HepG2 (cell line): Measurements from ENCODE around the gene ARHGAP10.

Experiments
- EEA1 ChIP-seq: sonication (generic); formaldehyde crosslinking; IDR thresholded peaks from 2 replicates; pipeline ENCODE4 v1.5.1; 2020; ENCODE audit warnings: mild to moderate bottlenecking, missing genetic modification reagents, borderline replicate concordance
- ETV6 ChIP-seq: sonication (generic); formaldehyde crosslinking; conservative IDR thresholded peaks from 2 replicates; pipeline ENCODE4 v1.4.0; 2020; ENCODE audit warnings: missing genetic modification reagents
- EZH2 ChIP-seq: conservative IDR thresholded peaks from 2 replicates; pipeline ENCODE4 v1.6.1; 2012; ENCODE audit warnings: mild to moderate bottlenecking, low read depth, low read length, moderate library complexity
- IRX3 ChIP-seq: sonication (generic); formaldehyde crosslinking; IDR thresholded peaks from 2 replicates; pipeline ENCODE4 v1.8.1; 2023; ENCODE audit warnings: mild to moderate bottlenecking, low read depth, missing genetic modification reagents, borderline replicate concordance
- KAT7 ChIP-seq: IDR thresholded peaks from 2 replicates; pipeline ENCODE4 v1.6.1; 2018; ENCODE audit warnings: borderline replicate concordance, missing compliant biosample characterization
- NCOA1 ChIP-seq: sonication (generic); formaldehyde crosslinking; IDR thresholded peaks from 2 replicates; pipeline ENCODE4 v1.9.0; 2021; ENCODE audit warnings: missing genetic modification reagents
- NR3C1 ChIP-seq: sonication (generic); formaldehyde crosslinking; IDR thresholded peaks from 2 replicates; pipeline ENCODE4 v1.4.0; 2020; ENCODE audit warnings: missing genetic modification reagents
- REST ChIP-seq, 2 experiments: IDR thresholded peaks; 2 replicates each; pipeline ENCODE4 v1.6.1; 2011 to 2012; ENCODE audit warnings: low read length in 2 of 2, borderline replicate concordance in 1 of 2, low read depth in 1 of 2, mild to moderate bottlenecking in 1 of 2, moderate library complexity in 1 of 2
- SOX13 ChIP-seq, 3 experiments: fragments of 450-650 bp in 1 of 3; sonication (generic) in 1 of 3; formaldehyde crosslinking in 1 of 3; IDR thresholded peaks in 2 of 3; conservative IDR thresholded peaks in 1 of 3; 2 replicates each; pipeline versions ENCODE4 v1.5.0 to v1.6.1; 2016 to 2020; ENCODE audit warnings: antibody characterized with exemption in 1 of 3, mild to moderate bottlenecking in 1 of 3, missing compliant biosample characterization in 1 of 3, missing genetic modification reagents in 1 of 3, moderate library complexity in 1 of 3
- ZFY ChIP-seq: sonication (generic); formaldehyde crosslinking; IDR thresholded peaks from 2 replicates; pipeline ENCODE4 v1.4.0; 2020; ENCODE audit warnings: missing genetic modification reagents
- ZNF136 ChIP-seq: sonication (generic); formaldehyde crosslinking; IDR thresholded peaks from 2 replicates; pipeline ENCODE4 v1.8.1; 2022; ENCODE audit warnings: low read depth, mild to moderate bottlenecking, moderate library complexity, missing genetic modification reagents
- ZNF331 ChIP-seq: sonication (generic); formaldehyde crosslinking; IDR thresholded peaks from 2 replicates; pipeline ENCODE4 v1.4.0; 2020; ENCODE audit warnings: missing genetic modification reagents
- ZNF703 ChIP-seq: sonication (generic); formaldehyde crosslinking; IDR thresholded peaks from 2 replicates; pipeline ENCODE4 v1.5.1; 2020; ENCODE audit warnings: missing genetic modification reagents, mild to moderate bottlenecking, moderate library complexity, borderline replicate concordance
- ZNF710 ChIP-seq: sonication (generic); formaldehyde crosslinking; IDR thresholded peaks from 2 replicates; pipeline ENCODE4 v1.5.0; 2020; ENCODE audit warnings: mild to moderate bottlenecking, missing genetic modification reagents, borderline replicate concordance

- no peak for TF ChIP-seq ZNF710 (CRISPR knock-in tag)
- no peak for TF ChIP-seq ZNF331 (CRISPR knock-in tag)
- TF ChIP-seq EZH2: no peak
- TF ChIP-seq NCOA1 (CRISPR knock-in tag): no peak
- TF ChIP-seq REST (IDR thresholded peaks at IDR 0.05; ENCODE audit: borderline replicate concordance in 1 of 2, low read depth in 1 of 2, low read length in 2 of 2): no peak
- TF ChIP-seq ZFY (CRISPR knock-in tag): no peak
- no peak for TF ChIP-seq SOX13 (IDR thresholded peaks at IDR 0.05)
- no peak for TF ChIP-seq SOX13 (CRISPR knock-in tag; conservative IDR thresholded peaks at IDR 0.05 in 1 of 2, IDR thresholded peaks at IDR 0.05 in 1 of 2)
- TF ChIP-seq ZNF703 (CRISPR knock-in tag): no peak
- no peak for TF ChIP-seq EEA1 (CRISPR knock-in tag)
- TF ChIP-seq IRX3 (CRISPR knock-in tag): no peak
- TF ChIP-seq KAT7 (CRISPR knock-in tag): no peak
- no peak for TF ChIP-seq NR3C1 (CRISPR knock-in tag)
- no peak for TF ChIP-seq ZNF136 (CRISPR knock-in tag)
- no peak for TF ChIP-seq ETV6 (CRISPR knock-in tag)
Observed at GRCh38 chr4:148079961-148080360, 348.1 kb downstream of the ARHGAP10 start.
